ENCODE data around the gene ZNF468. TPM values are rescaled to one million over a fixed set of nuclear protein-coding genes. Genes with fewer than 3 reads are reported as not detected.
"Not testable (repeated sequence)": the region's sequence is repeated elsewhere in the genome, so short reads cannot be mapped to it uniquely, and the experiment has no call there.

The ZNF468 gene
- total RNA-seq = 10 to 100 TPM in 6 of 7 donors, 1 to 10 TPM in 1; 7.0 to 21.0 (median 11.5) TPM
- polyA plus RNA-seq = 10 to 100 TPM in 1 of 2 donors, 1 to 10 TPM in 1; 8.5 to 15.0 TPM
- long read RNA-seq, donor 1 = 0 reads
- long read RNA-seq, donor 2, full-length matches to known transcripts = 1 of 7 reads
- long read RNA-seq, donor 2, partial matches to known transcripts = 6 of 7 reads
- long read RNA-seq, donor 2, other reads (novel, unspliced or antisense) = 0 of 7 reads
- long read RNA-seq, donor 3, full-length matches to known transcripts = 11 of 25 reads
- long read RNA-seq, donor 3, partial matches to known transcripts = 2 of 25 reads
- long read RNA-seq, donor 3, other reads (novel, unspliced or antisense) = 12 of 25 reads

GRCh38 chr19:52857378-52858191 is at the start of gene ZNF468:
Gene ZNF468, minus strand, starts transcription at chr19:52857619. Its CDS starts 3,347 bp downstream, at chr19:52854272.
- WGBS, 3 donors = 1 to 5% (median 2%) methylated on average over 29 to 43 of the region's 43 CpGs
- H3K27me3 ChIP-seq; H3K9me3 ChIP-seq; intact Hi-C loops (cut with DNase I); H3K4me1 ChIP-seq (ENCODE audit: insufficient read depth); H3K36me3 ChIP-seq: not testable (repeated sequence)
- Histone ChIP-seq H3K4me3 (peak within 1 kb of the TSS; percentile 68), H3K27ac (peak within 1 kb of the TSS in 1 of 2 donors; percentile 19)
- TF ChIP-seq POLR2A (IDR thresholded peaks at IDR 0.05) = peak; percentile 40
- DNase-seq = peak; percentile 71 to 85 (median 81)

GRCh38 chr19:52904052-52904780 is 46.8 kb upstream of the ZNF468 start:
- H3K27ac ChIP-seq; intact Hi-C loops (cut with DNase I): not testable (repeated sequence)
- 91 to 98% (median 93%) methylated on average over 16 of the region's 16 CpGs for WGBS, 3 donors

DNA sequence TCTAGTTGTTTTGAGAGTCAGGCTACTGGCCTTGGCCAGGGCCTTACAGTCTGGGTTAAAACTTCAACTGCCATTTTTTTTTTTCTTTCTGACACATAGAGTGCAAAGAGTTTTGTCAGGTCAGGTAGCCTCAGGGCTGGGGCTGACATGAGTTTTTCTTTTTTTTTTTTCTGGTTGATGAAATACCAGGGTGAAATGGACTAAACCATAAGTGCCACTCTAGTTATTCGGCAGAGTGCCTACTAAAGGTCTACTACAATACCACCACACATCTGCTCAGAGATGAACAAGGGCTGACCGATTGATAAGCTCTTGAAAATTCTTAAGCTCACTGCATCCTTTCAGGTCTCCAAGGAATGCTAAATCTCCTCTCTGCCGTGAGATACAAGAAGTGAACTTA is 44.4 kb upstream of the ZNF468 start:
- TF ChIP-seq POLR2A (IDR thresholded peaks at IDR 0.05) = no peak
- TF ChIP-seq, protein P1, sequence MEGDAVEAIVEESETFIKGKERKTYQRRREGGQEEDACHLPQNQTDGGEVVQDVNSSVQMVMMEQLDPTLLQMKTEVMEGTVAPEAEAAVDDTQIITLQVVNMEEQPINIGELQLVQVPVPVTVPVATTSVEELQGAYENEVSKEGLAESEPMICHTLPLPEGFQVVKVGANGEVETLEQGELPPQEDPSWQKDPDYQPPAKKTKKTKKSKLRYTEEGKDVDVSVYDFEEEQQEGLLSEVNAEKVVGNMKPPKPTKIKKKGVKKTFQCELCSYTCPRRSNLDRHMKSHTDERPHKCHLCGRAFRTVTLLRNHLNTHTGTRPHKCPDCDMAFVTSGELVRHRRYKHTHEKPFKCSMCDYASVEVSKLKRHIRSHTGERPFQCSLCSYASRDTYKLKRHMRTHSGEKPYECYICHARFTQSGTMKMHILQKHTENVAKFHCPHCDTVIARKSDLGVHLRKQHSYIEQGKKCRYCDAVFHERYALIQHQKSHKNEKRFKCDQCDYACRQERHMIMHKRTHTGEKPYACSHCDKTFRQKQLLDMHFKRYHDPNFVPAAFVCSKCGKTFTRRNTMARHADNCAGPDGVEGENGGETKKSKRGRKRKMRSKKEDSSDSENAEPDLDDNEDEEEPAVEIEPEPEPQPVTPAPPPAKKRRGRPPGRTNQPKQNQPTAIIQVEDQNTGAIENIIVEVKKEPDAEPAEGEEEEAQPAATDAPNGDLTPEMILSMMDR (IDR thresholded peaks at IDR 0.05) = no peak
- no peak for TF ChIP-seq EP300 (IDR thresholded peaks at IDR 0.05)
- no peak for DNase-seq
- Histone ChIP-seq H3K4me1 (ENCODE audit: insufficient read depth) (peaks cover 2% of the 10 kb centered on the region), H3K9me3 (no peaks in the 10 kb centered on the region), H3K27me3 (no peaks in the 10 kb centered on the region), H3K36me3 (no peaks in the 10 kb centered on the region), H3K27ac (no peak overlapping the region), H3K4me3 (no peak overlapping the region)
- intact Hi-C loops (cut with DNase I) = no loop called here
- WGBS, 3 donors = 81 to 88% (median 81%) methylated on average over 3 of the region's 3 CpGs

More at GRCh38 chr19:52904052-52904780, 46.8 kb upstream of the ZNF468 start:
- H3K36me3 ChIP-seq; H3K27me3 ChIP-seq; H3K4me1 ChIP-seq (ENCODE audit: insufficient read depth); H3K9me3 ChIP-seq; DNase-seq; H3K4me3 ChIP-seq: not testable (repeated sequence)

- DNase-seq; H3K27me3 ChIP-seq; H3K4me1 ChIP-seq (ENCODE audit: insufficient read depth); H3K4me3 ChIP-seq; H3K27ac ChIP-seq; intact Hi-C loops (cut with DNase I); H3K36me3 ChIP-seq; H3K9me3 ChIP-seq: not testable (repeated sequence)
- WGBS, 3 donors = 89 to 92% (median 90%) methylated on average over 10 of the region's 10 CpGs
These were observed 41.2 kb upstream of the ZNF468 start for GRCh38 chr19:52898596-52898995.

- DNase-seq = peak in 4 of 5 donors; percentile 11 to 45 (median 36)
- 51 to 55% (median 53%) methylated on average over 15 of the region's 15 CpGs for WGBS, 3 donors
- TF ChIP-seq, protein P1 (IDR thresholded peaks at IDR 0.05) = no peak
- TF ChIP-seq POLR2A (IDR thresholded peaks at IDR 0.05) = no peak
- TF ChIP-seq EP300 (IDR thresholded peaks at IDR 0.05) = no peak
- Histone ChIP-seq H3K27ac (peak overlapping the region in 1 of 2 donors; percentile 89), H3K4me3 (peak overlapping the region; percentile 60), H3K36me3 (no peaks in the 10 kb centered on the region), H3K27me3 (no peaks in the 10 kb centered on the region), H3K9me3 (no peaks in the 10 kb centered on the region), H3K4me1 (ENCODE audit: insufficient read depth) (peaks cover 6% of the 10 kb centered on the region)
- intact Hi-C loops (cut with DNase I) = no loop called here
These were observed 40.7 kb upstream of the ZNF468 start for GRCh38 chr19:52898101-52898500.
